Liver (tissue), 3 donors: ENCODE measurements around the gene JAKMIP2.

Source experiments
- ATF3 ChIP-seq: IDR thresholded peaks from 2 replicates; pipeline ENCODE4 v1.6.1; 2016; ENCODE audit warnings: antibody characterized with exemption
- HNF4G ChIP-seq: IDR thresholded peaks from 2 replicates; pipeline ENCODE4 v1.6.1; 2016; ENCODE audit warnings: antibody characterized with exemption
- JUND ChIP-seq, 2 donors: IDR thresholded peaks; 2 replicates each; pipeline ENCODE4 v1.6.1; 2016; ENCODE audit warnings: antibody characterized with exemption in 2 of 2
- SP1 ChIP-seq: IDR thresholded peaks from 2 replicates; pipeline ENCODE4 v1.6.1; 2018; ENCODE audit warnings: antibody characterized with exemption, mild to moderate bottlenecking
- TF ChIP-seq, protein P1 (sequence below): IDR thresholded peaks from 2 replicates; pipeline ENCODE4 v1.6.1; 2016; ENCODE audit warnings: antibody characterized with exemption
- TF ChIP-seq, protein P2 (sequence below): fragments of 150-350 bp; IDR thresholded peaks from 2 replicates; pipeline ENCODE4 v1.5.1; 2017; ENCODE audit warnings: improper control_type of control experiment, low read depth, low read length; ENCODE audit not compliant: missing input control
- donor health status: healthy.
- donor health status: healthy.

DNA sequence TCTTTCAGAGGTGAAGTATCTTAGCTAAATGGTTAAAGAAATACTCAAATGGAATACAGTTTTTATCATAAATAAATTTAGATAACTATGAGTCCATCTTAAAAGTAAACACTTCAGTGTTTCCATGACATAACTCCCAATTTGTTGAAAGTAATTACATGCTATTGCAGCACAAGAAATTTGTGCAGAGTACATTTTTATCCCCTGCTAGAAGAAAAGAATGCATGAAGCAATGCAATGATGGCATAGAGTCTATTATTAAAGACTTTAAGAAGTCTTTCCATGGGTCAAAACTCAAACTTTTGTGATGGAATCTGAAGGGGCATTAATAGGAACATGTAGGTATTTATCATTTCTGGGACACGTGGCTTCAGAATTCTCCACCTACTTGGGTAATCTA is 166.1 kb downstream of the JAKMIP2 start:
- TF ChIP-seq, protein P1, sequence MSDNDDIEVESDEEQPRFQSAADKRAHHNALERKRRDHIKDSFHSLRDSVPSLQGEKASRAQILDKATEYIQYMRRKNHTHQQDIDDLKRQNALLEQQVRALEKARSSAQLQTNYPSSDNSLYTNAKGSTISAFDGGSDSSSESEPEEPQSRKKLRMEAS = no peak
- TF ChIP-seq, protein P2, sequence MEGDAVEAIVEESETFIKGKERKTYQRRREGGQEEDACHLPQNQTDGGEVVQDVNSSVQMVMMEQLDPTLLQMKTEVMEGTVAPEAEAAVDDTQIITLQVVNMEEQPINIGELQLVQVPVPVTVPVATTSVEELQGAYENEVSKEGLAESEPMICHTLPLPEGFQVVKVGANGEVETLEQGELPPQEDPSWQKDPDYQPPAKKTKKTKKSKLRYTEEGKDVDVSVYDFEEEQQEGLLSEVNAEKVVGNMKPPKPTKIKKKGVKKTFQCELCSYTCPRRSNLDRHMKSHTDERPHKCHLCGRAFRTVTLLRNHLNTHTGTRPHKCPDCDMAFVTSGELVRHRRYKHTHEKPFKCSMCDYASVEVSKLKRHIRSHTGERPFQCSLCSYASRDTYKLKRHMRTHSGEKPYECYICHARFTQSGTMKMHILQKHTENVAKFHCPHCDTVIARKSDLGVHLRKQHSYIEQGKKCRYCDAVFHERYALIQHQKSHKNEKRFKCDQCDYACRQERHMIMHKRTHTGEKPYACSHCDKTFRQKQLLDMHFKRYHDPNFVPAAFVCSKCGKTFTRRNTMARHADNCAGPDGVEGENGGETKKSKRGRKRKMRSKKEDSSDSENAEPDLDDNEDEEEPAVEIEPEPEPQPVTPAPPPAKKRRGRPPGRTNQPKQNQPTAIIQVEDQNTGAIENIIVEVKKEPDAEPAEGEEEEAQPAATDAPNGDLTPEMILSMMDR = no peak
- TF ChIP-seq ATF3 (no peak), HNF4G (no peak), SP1 (no peak), JUND (IDR thresholded peaks at IDR 0.05) (no peak)
